ENCODE data around the gene VCX2. TPM values are rescaled to one million over a fixed set of nuclear protein-coding genes. Genes with fewer than 3 reads are reported as not detected.

VCX2 gene
- total and polyA plus RNA-seq, 9 of the 15 experiments (the other 6 are each of a cell fraction or from before 2014, with no cell fraction given): not detected

DNA sequence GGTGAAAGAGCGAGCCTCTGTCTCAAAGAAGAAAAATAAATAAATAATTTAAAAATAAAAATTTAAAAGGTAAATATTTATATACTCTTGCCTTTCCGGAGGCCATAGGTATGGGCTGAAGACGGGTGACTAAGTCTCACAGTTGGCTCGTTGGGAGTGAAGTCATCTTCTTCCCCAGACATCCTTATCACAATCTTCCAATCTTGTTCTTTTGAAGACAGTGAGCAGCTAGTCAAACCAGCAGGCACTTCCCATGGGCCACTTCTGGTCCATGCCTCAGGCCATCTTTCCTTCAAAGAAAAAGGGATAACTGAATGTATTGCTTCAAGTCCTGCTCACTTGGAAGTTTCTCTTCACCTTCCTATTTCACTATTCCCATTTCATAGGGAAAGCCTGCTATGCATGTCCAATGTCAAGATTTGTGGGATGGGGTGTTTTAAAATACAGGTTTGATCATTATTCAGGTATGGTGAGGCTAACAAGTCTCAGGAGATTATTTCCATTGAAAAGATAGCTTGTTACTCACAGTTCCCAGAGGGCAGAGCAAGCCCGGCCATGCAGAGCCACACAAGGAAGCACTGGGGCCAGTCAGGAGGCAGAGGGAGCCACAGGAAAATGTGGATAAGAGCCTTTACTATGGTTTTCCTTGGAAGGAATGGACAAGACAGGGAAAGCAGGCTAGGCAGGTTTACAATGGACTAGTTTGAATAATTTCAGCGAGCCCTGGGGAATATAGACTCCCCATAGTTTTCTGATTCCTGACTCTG, 33.3 kb upstream of the VCX2 start:
- intact Hi-C loops (cut with micrococcal nuclease) (no loop called here), in situ Hi-C loops (cut with MboI) (no loop called here)
- BruUV-seq (replicated peaks): no TSS peak
- Histone ChIP-seq H3K9me1 (ENCODE audit: control insufficient read depth, insufficient read depth, low read length) (no peaks in the 10 kb centered on the region), H3K79me2 (ENCODE audit: control insufficient read depth, insufficient read depth, low read length) (no peaks in the 10 kb centered on the region), H3K4me2 (ENCODE audit: insufficient read depth, low read length) (no peak overlapping the region), H4K20me1 (replicated peaks; ENCODE audit: control insufficient read depth, insufficient read depth, low read length) (no peaks in the 10 kb centered on the region), H3K9me3 (replicated peaks; ENCODE audit: control insufficient read depth, insufficient read depth, low read depth, low read length) (no peaks in the 10 kb centered on the region), H3K27ac (ENCODE audit: extremely low read depth, low read depth, low read length) (no peak overlapping the region), H3K27me3 (ENCODE audit: control insufficient read depth in 2 of 2, insufficient read depth in 2 of 2, low read length in 2 of 2) (no peaks in the 10 kb centered on the region), H2AFZ (ENCODE audit: low read depth, low read length) (no peak overlapping the region), H3K4me3 (no peak overlapping the region), H3K4me1 (replicated peaks in 1 of 2; ENCODE audit: control insufficient read depth in 2 of 2, insufficient read depth in 2 of 2, low read length in 2 of 2) (no peaks in the 10 kb centered on the region), H3K9ac (ENCODE audit: insufficient read depth in 1 of 2, low read depth in 2 of 2, low read length in 2 of 2) (no peak overlapping the region), H3K36me3 (ENCODE audit: control insufficient read depth, insufficient read depth, low read length) (no peaks in the 10 kb centered on the region)
- POLR2A ChIA-PET: no interaction called here
- CTCF ChIA-PET (ENCODE audit: low intra/inter-chr PET ratio): no interaction called here
- no peak for DNase-seq (ENCODE audit: extremely low read depth in 1 of 4, low spot score in 3 of 4)
- FAIRE-seq: no peak
- TF ChIP-seq SETDB1 (IDR thresholded peaks at IDR 0.05; ENCODE audit: low read length): no peak
- WGBS (ENCODE audit: insufficient coverage, low coverage, missing lambda C conversion rate): 0% methylated on average over 5 of the region's 6 CpGs
- ATAC-seq: no peak

GRCh38 chrX:8201896-8202331, 30.8 kb upstream of the VCX2 start:
- Histone ChIP-seq H4K20me1 (replicated peaks; ENCODE audit: control insufficient read depth, insufficient read depth, low read length) (no peaks in the 10 kb centered on the region), H3K79me2 (ENCODE audit: control insufficient read depth, insufficient read depth, low read length) (no peaks in the 10 kb centered on the region), H3K27ac (ENCODE audit: extremely low read depth, low read depth, low read length) (no peak overlapping the region), H3K27me3 (ENCODE audit: control insufficient read depth in 2 of 2, insufficient read depth in 2 of 2, low read length in 2 of 2) (no peaks in the 10 kb centered on the region), H3K4me2 (ENCODE audit: insufficient read depth, low read length) (no peak overlapping the region), H3K9me3 (replicated peaks; ENCODE audit: control insufficient read depth, insufficient read depth, low read depth, low read length) (no peaks in the 10 kb centered on the region), H3K4me3 (no peak overlapping the region), H3K36me3 (ENCODE audit: control insufficient read depth, insufficient read depth, low read length) (no peaks in the 10 kb centered on the region), H2AFZ (ENCODE audit: low read depth, low read length) (no peak overlapping the region), H3K9me1 (ENCODE audit: control insufficient read depth, insufficient read depth, low read length) (no peaks in the 10 kb centered on the region), H3K9ac (ENCODE audit: insufficient read depth in 1 of 2, low read depth in 2 of 2, low read length in 2 of 2) (no peak overlapping the region), H3K4me1 (replicated peaks in 1 of 2; ENCODE audit: control insufficient read depth in 2 of 2, insufficient read depth in 2 of 2, low read length in 2 of 2) (no peaks in the 10 kb centered on the region)
- ATAC-seq: no peak
- WGBS (ENCODE audit: insufficient coverage, low coverage, missing lambda C conversion rate): 0% methylated on average over 8 of the region's 8 CpGs
- DNase-seq (ENCODE audit: extremely low read depth in 1 of 4, low spot score in 3 of 4): no peak
- intact Hi-C loops (cut with micrococcal nuclease) (no loop called here), in situ Hi-C loops (cut with MboI) (no loop called here)
- FAIRE-seq: no peak
- BruUV-seq (replicated peaks): no TSS peak
- CTCF ChIA-PET (ENCODE audit: low intra/inter-chr PET ratio): no interaction called here
- POLR2A ChIA-PET: no interaction called here
- TF ChIP-seq ZNF263 (CRISPR knock-in tag; IDR thresholded peaks at IDR 0.05; ENCODE audit: borderline replicate concordance) (no peak), MXI1 (IDR thresholded peaks at IDR 0.05; ENCODE audit: low read depth, low read length) (no peak), XRCC4 (IDR thresholded peaks at IDR 0.05; ENCODE audit: extremely low read depth, insufficient read depth, insufficient read length) (no peak)

All from K562 (cell line).